Measurements from ENCODE around the gene FTCD. TPM values are rescaled to one million over a fixed set of nuclear protein-coding genes. Genes with fewer than 3 reads are reported as not detected.

The FTCD gene
- total and polyA plus RNA-seq, 9 of the 15 experiments (the other 6 are each of a cell fraction or from before 2014, with no cell fraction given): 0.11 to 1.6 (median 0.67) TPM; not detected in 5

DNA sequence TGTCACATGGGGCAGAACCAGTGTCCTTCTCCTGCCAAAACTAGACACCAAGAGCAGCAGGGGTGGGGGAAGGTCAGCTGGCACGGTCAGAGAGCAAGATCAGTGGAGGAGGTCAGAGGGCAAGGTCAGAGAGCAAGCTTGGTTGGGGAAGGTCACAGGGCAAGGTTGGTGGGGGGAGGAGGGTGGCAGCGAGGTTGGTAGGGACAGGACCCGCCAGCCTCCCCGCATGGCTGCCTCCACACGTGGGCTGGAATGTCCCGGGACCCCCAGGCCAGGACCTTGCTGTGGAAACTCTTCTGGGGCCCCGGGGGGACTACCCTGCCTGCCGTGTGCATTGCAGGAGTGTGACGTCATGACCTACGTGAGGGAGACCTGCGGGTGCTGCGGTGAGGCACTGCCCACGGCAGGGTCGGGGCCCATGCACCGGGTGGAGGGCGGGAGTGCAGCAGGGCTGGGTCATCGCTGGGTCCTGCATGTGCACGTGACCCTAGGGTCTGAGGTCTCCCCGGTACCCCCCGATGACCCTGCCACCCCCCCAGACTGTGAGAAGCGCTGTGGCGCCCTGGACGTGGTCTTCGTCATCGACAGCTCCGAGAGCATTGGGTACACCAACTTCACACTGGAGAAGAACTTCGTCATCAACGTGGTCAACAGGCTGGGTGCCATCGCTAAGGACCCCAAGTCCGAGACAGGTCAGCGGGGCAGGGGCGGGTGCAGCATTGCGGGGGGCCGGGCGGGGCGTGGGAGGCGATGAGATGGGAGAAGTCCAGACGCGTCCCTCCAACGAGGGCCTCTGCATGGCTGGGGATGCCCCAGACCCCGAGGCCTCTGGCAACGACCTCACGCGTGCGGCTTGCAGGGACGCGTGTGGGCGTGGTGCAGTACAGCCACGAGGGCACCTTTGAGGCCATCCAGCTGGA is 30.2 kb downstream of the FTCD start (continued):
- TF ChIP-seq, protein P1, sequence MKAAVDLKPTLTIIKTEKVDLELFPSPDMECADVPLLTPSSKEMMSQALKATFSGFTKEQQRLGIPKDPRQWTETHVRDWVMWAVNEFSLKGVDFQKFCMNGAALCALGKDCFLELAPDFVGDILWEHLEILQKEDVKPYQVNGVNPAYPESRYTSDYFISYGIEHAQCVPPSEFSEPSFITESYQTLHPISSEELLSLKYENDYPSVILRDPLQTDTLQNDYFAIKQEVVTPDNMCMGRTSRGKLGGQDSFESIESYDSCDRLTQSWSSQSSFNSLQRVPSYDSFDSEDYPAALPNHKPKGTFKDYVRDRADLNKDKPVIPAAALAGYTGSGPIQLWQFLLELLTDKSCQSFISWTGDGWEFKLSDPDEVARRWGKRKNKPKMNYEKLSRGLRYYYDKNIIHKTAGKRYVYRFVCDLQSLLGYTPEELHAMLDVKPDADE (conservative IDR thresholded peaks at IDR 0.05; ENCODE audit: control insufficient read depth, low read depth, low read length): no peak
- TF ChIP-seq ZNF41 (CRISPR knock-in tag; conservative IDR thresholded peaks at IDR 0.05) (no peak), KDM2B (CRISPR knock-in tag; IDR thresholded peaks at IDR 0.05) (no peak), KDM4B (IDR thresholded peaks at IDR 0.05; ENCODE audit: borderline replicate concordance in 2 of 2, low read depth in 1 of 2) (no peak), ZNF143 (CRISPR knock-in tag; IDR thresholded peaks at IDR 0.05) (0 out of 2 replicates have a peak, but pooled peaks have one; percentile 17), ZNF707 (CRISPR knock-in tag; conservative IDR thresholded peaks at IDR 0.05) (no peak), HOXB6 (CRISPR knock-in tag; IDR thresholded peaks at IDR 0.05; ENCODE audit: borderline replicate concordance) (no peak), NUFIP1 (IDR thresholded peaks at IDR 0.05; ENCODE audit: partially characterized antibody) (no peak), FOXJ3 (CRISPR knock-in tag; IDR thresholded peaks at IDR 0.05) (no peak), KAT8 (IDR thresholded peaks at IDR 0.05; ENCODE audit: low read depth) (no peak), NEUROD1 (IDR thresholded peaks at IDR 0.05; ENCODE audit: borderline replicate concordance, low read depth, low read length, partially characterized antibody) (no peak), CBFA2T3 (IDR thresholded peaks at IDR 0.05) (no peak)
- TF ChIP-seq, protein P2, sequence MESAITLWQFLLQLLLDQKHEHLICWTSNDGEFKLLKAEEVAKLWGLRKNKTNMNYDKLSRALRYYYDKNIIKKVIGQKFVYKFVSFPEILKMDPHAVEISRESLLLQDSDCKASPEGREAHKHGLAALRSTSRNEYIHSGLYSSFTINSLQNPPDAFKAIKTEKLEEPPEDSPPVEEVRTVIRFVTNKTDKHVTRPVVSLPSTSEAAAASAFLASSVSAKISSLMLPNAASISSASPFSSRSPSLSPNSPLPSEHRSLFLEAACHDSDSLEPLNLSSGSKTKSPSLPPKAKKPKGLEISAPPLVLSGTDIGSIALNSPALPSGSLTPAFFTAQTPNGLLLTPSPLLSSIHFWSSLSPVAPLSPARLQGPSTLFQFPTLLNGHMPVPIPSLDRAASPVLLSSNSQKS (CRISPR knock-in tag; IDR thresholded peaks at IDR 0.05): no peak
- TF ChIP-seq, protein P3, sequence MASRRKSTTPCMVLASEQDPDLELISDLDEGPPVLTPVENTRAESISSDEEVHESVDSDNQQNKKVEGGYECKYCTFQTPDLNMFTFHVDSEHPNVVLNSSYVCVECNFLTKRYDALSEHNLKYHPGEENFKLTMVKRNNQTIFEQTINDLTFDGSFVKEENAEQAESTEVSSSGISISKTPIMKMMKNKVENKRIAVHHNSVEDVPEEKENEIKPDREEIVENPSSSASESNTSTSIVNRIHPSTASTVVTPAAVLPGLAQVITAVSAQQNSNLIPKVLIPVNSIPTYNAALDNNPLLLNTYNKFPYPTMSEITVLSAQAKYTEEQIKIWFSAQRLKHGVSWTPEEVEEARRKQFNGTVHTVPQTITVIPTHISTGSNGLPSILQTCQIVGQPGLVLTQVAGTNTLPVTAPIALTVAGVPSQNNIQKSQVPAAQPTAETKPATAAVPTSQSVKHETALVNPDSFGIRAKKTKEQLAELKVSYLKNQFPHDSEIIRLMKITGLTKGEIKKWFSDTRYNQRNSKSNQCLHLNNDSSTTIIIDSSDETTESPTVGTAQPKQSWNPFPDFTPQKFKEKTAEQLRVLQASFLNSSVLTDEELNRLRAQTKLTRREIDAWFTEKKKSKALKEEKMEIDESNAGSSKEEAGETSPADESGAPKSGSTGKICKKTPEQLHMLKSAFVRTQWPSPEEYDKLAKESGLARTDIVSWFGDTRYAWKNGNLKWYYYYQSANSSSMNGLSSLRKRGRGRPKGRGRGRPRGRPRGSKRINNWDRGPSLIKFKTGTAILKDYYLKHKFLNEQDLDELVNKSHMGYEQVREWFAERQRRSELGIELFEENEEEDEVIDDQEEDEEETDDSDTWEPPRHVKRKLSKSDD (conservative IDR thresholded peaks at IDR 0.05; ENCODE audit: low read length): no peak
- TF ChIP-seq, protein P4, sequence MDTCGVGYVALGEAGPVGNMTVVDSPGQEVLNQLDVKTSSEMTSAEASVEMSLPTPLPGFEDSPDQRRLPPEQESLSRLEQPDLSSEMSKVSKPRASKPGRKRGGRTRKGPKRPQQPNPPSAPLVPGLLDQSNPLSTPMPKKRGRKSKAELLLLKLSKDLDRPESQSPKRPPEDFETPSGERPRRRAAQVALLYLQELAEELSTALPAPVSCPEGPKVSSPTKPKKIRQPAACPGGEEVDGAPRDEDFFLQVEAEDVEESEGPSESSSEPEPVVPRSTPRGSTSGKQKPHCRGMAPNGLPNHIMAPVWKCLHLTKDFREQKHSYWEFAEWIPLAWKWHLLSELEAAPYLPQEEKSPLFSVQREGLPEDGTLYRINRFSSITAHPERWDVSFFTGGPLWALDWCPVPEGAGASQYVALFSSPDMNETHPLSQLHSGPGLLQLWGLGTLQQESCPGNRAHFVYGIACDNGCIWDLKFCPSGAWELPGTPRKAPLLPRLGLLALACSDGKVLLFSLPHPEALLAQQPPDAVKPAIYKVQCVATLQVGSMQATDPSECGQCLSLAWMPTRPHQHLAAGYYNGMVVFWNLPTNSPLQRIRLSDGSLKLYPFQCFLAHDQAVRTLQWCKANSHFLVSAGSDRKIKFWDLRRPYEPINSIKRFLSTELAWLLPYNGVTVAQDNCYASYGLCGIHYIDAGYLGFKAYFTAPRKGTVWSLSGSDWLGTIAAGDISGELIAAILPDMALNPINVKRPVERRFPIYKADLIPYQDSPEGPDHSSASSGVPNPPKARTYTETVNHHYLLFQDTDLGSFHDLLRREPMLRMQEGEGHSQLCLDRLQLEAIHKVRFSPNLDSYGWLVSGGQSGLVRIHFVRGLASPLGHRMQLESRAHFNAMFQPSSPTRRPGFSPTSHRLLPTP (IDR thresholded peaks at IDR 0.05; ENCODE audit: borderline replicate concordance, extremely low read depth, insufficient read length): no peak
- TF ChIP-seq, protein P5, sequence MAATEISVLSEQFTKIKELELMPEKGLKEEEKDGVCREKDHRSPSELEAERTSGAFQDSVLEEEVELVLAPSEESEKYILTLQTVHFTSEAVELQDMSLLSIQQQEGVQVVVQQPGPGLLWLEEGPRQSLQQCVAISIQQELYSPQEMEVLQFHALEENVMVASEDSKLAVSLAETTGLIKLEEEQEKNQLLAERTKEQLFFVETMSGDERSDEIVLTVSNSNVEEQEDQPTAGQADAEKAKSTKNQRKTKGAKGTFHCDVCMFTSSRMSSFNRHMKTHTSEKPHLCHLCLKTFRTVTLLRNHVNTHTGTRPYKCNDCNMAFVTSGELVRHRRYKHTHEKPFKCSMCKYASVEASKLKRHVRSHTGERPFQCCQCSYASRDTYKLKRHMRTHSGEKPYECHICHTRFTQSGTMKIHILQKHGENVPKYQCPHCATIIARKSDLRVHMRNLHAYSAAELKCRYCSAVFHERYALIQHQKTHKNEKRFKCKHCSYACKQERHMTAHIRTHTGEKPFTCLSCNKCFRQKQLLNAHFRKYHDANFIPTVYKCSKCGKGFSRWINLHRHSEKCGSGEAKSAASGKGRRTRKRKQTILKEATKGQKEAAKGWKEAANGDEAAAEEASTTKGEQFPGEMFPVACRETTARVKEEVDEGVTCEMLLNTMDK (IDR thresholded peaks at IDR 0.05; ENCODE audit: borderline replicate concordance, insufficient read depth, low read depth, low read length, poor library complexity, severe bottlenecking): no peak
